Fibroblast of mammary gland (primary cell): ENCODE data around the gene CST9L.

Source experiments
- DNase-seq: peaks from one replicate; pipeline ENCODE4 v3.0.0-alpha.2; 2010; ENCODE audit warnings: low read depth
- H3K4me3 ChIP-seq: 2 replicates; pipeline ENCODE4 v1.5.1; 2011; ENCODE audit warnings: low read depth, mild to moderate bottlenecking, low read length, moderate library complexity; ENCODE audit not compliant: control insufficient read depth
- CTCF ChIP-seq: conservative IDR thresholded peaks from 2 replicates; pipeline ENCODE4 v1.5.1; 2011; ENCODE audit warnings: low read depth, low read length, inconsistent platforms; ENCODE audit not compliant: control insufficient read depth, insufficient read depth

CST9L gene

GRCh38 chr20:23533161-23533560 is 35.1 kb downstream of the CST9L start:
- no peak overlapping the region for H3K4me3 ChIP-seq

GRCh38 chr20:23532533-23532932 is 35.8 kb downstream of the CST9L start:
- H3K4me3 ChIP-seq: no peak overlapping the region
- DNase-seq: no peak
- no peak for TF ChIP-seq CTCF

More at GRCh38 chr20:23533161-23533560, 35.1 kb downstream of the CST9L start:
- TF ChIP-seq CTCF: no peak
- no peak for DNase-seq

GRCh38 chr20:23530937-23531567 is 37.2 kb downstream of the CST9L start:
- no peak for DNase-seq
- H3K4me3 ChIP-seq: no peak overlapping the region
- TF ChIP-seq CTCF: no peak

- TF ChIP-seq CTCF: no peak
- DNase-seq: peak; percentile 25
- no peak overlapping the region for H3K4me3 ChIP-seq
Observed at GRCh38 chr20:23528867-23529431, 39.3 kb downstream of the CST9L start.

- no peak overlapping the region for H3K4me3 ChIP-seq
Observed at GRCh38 chr20:23526850-23527249, 41.4 kb downstream of the CST9L start.

GRCh38 chr20:23524146-23524545 is 44.1 kb downstream of the CST9L start:
- no peak for DNase-seq
- H3K4me3 ChIP-seq: no peak overlapping the region
- no peak for TF ChIP-seq CTCF

More at GRCh38 chr20:23526850-23527249, 41.4 kb downstream of the CST9L start:
- no peak for TF ChIP-seq CTCF
- no peak for DNase-seq
